K562 (cell line): ENCODE data around the gene RNF166. TPM values are rescaled to one million over a fixed set of nuclear protein-coding genes. Genes with fewer than 3 reads are reported as not detected.
A peak's percentile ranks its signal among the peaks of the same experiment; 100 is the strongest.

Source experiments
- ARNT ChIP-seq, 2 experiments: fragments of 450-650 bp; IDR thresholded peaks; 2 replicates each; pipeline ENCODE4 v1.6.1; 2016; ENCODE audit warnings: mild to moderate bottlenecking in 1 of 2
- CHD2 ChIP-seq: IDR thresholded peaks from 2 replicates; pipeline ENCODE4 v1.6.1; 2011; ENCODE audit warnings: low read depth, low read length
- CREBBP ChIP-seq: IDR thresholded peaks from one replicate; pipeline ENCODE4 v1.6.1; 2012; ENCODE audit warnings: low read depth, mild to moderate bottlenecking, control low read depth, inconsistent platforms, low read length
- CXXC5 ChIP-seq: fragments of 250-450 bp; sonication (Bioruptor Pico); IDR thresholded peaks from 2 replicates; pipeline ENCODE4 v1.8.0; 2022; ENCODE audit warnings: inconsistent platforms, mild to moderate bottlenecking, moderate library complexity
- ETV6 ChIP-seq, 3 experiments: fragments of 150-350 bp in 1 of 3; sonication (generic) in 1 of 3; formaldehyde crosslinking in 1 of 3; IDR thresholded peaks; 2 replicates each; pipeline versions ENCODE4 v1.6.1 to v1.8.0; 2014 to 2022; ENCODE audit warnings: borderline replicate concordance in 2 of 3, low read depth in 2 of 3, antibody characterized with exemption in 1 of 3, low read length in 1 of 3, mild to moderate bottlenecking in 1 of 3, missing genetic modification reagents in 1 of 3
- GATAD2A ChIP-seq: fragments of 450-650 bp; IDR thresholded peaks from 2 replicates; pipeline ENCODE4 v1.6.1; 2017
- HEY1 ChIP-seq: fragments of 250-450 bp; sonication (Bioruptor Pico); IDR thresholded peaks from 2 replicates; pipeline ENCODE4 v1.5.0; 2020; ENCODE audit warnings: mild to moderate bottlenecking, moderate library complexity, borderline replicate concordance
- KLF16 ChIP-seq: IDR thresholded peaks from 2 replicates; pipeline ENCODE4 v1.6.1; 2016; ENCODE audit warnings: antibody characterized with exemption
- NFE2L1 ChIP-seq: fragments of 450-650 bp; IDR thresholded peaks from 2 replicates; pipeline ENCODE4 v1.6.1; 2016; ENCODE audit warnings: missing genetic modification characterization, low read depth, mild to moderate bottlenecking, missing compliant biosample characterization, moderate library complexity, borderline replicate concordance
- TAF7 ChIP-seq: fragments of 450-650 bp; IDR thresholded peaks from 2 replicates; pipeline ENCODE4 v1.6.1; 2016; ENCODE audit warnings: missing genetic modification characterization, missing compliant biosample characterization
- ZBTB40 ChIP-seq, 2 experiments: fragments of 450-650 bp in 1 of 2; sonication (generic) in 1 of 2; formaldehyde crosslinking in 1 of 2; IDR thresholded peaks; 2 replicates each; pipeline versions ENCODE4 v1.7.1 to v1.9.0; 2016 to 2022; ENCODE audit warnings: inconsistent platforms in 1 of 2, mild to moderate bottlenecking in 1 of 2, missing genetic modification reagents in 1 of 2
- ZFP91 ChIP-seq: sonication (generic); formaldehyde crosslinking; IDR thresholded peaks from 2 replicates; pipeline ENCODE4 v1.8.0; 2022; ENCODE audit warnings: mild to moderate bottlenecking, missing genetic modification reagents
- ZNF174 ChIP-seq: fragments of 250-450 bp; sonication (Bioruptor Pico); IDR thresholded peaks from 2 replicates; pipeline ENCODE4 v1.4.0; 2020; ENCODE audit warnings: mild to moderate bottlenecking
- ZNF311 ChIP-seq: fragments of 250-450 bp; sonication (Bioruptor Pico); IDR thresholded peaks from 2 replicates; pipeline ENCODE4 v1.4.0; 2020; ENCODE audit warnings: mild to moderate bottlenecking, moderate library complexity
- ZNF778 ChIP-seq: fragments of 450-650 bp; formaldehyde crosslinking; IDR thresholded peaks from 2 replicates; pipeline ENCODE4 v1.4.0; 2020; ENCODE audit warnings: mild to moderate bottlenecking, moderate library complexity
- polyA plus RNA-seq, 8 experiments: library from polyadenylated mRNA; depleted of rRNA in 4 of 8; stranded (reverse) in 5 of 8; unstranded in 3 of 8; fragments of >200 nt; fragmentation: Nextera tagmentation in 2 of 8; fragmentation: Illumina TruSeq in 1 of 8; extraction: Ambion mirVana in 2 of 8; extraction: Trizol in 1 of 8; gene quantifications; 2 replicates each; pipeline versions ENCODE4 v1.2.1 to v1.2.3, GENCODE V29; 2011 to 2014; ENCODE audit warnings: inconsistent platforms in 1 of 8, missing spikeins in 1 of 8
- total RNA-seq, 7 experiments: library from RNA; depleted of rRNA in 6 of 7; stranded (reverse); fragments of >200 nt in 6 of 7; fragmentation: Illumina TruSeq in 2 of 7; extraction: Trizol in 2 of 7; gene quantifications; 2 replicates each; pipeline versions ENCODE4 v1.2.1 to v1.2.3, GENCODE V29; 2011 to 2021; ENCODE audit warnings: low replicate concordance in 1 of 7
- TF ChIP-seq, protein P1 (sequence below): fragments of 450-650 bp; formaldehyde crosslinking; IDR thresholded peaks from 2 replicates; pipeline ENCODE4 v1.4.0; 2020; ENCODE audit warnings: mild to moderate bottlenecking

Gene RNF166
- total and polyA plus RNA-seq, 9 of the 15 experiments (the other 6 are each of a cell fraction or from before 2014, with no cell fraction given) = 0.56 to 60.3 (median 19.5) TPM

DNA sequence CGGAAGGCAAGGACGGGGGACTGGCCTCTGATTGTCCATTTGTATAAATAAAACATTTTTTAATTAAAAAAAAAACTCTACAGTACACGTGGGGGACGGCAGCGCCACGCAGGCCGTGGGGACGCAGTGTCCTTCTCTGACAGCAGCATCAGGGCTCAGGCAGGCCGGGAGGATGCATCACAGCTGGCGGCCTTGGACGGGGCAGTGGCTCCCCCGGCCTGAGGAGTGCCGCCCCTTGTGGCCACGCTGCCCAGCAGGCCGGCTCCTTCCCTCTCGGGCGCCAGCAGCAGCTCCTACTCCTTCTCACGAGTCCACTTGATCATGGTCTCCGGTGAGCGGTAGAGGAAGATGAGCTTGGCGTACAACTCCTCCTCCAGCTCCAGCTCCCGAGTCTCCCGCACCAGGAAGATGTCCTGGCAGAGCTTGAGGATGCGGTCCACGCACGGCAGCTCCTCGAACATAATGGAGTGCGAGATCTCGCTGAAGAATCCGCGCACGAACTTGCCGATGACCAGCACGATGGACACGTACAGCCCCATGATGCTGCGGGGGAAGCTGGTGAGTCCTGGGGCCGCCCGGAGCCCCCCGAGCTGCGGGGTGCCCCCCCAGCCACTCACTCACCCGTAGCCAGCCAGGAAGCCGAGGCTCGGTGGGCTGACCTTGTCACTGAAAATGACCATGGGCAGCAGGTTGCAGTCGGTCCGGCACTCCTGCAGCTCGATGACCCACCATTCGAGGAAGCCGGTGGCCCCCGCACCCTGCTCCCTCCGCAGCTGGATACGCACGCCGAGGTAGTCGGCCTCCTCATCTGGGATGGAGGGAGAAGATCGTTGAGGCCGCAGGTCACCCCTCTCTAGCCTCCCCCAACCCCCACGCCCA is 9.3 kb upstream of the RNF166 start (continued):
- TF ChIP-seq ZBTB40 (IDR thresholded peaks at IDR 0.05) = peak; percentile 33; the same call in 1 of the 2 replicates
- no peak for TF ChIP-seq ZBTB40 (CRISPR knock-in tag; IDR thresholded peaks at IDR 0.05)
- no peak for TF ChIP-seq ETV6 (IDR thresholded peaks at IDR 0.05; ENCODE audit: borderline replicate concordance in 1 of 2, low read depth in 2 of 2, low read length in 1 of 2)
- no peak for TF ChIP-seq ETV6 (CRISPR knock-in tag; IDR thresholded peaks at IDR 0.05; ENCODE audit: borderline replicate concordance)
- TF ChIP-seq ZFP91 = no peak
- TF ChIP-seq HEY1 (CRISPR knock-in tag) = no peak
- TF ChIP-seq ZNF778 (CRISPR knock-in tag) = no peak
- TF ChIP-seq KLF16 = no peak
- TF ChIP-seq CREBBP = no peak
- TF ChIP-seq NFE2L1 = no peak
- TF ChIP-seq ARNT (IDR thresholded peaks at IDR 0.05) = no peak
- TF ChIP-seq ZNF311 (CRISPR knock-in tag) = no peak
- TF ChIP-seq ZNF174 (CRISPR knock-in tag) = no peak
- TF ChIP-seq GATAD2A = no peak
- no peak for TF ChIP-seq TAF7
- TF ChIP-seq CHD2 = no peak
- TF ChIP-seq, protein P1, sequence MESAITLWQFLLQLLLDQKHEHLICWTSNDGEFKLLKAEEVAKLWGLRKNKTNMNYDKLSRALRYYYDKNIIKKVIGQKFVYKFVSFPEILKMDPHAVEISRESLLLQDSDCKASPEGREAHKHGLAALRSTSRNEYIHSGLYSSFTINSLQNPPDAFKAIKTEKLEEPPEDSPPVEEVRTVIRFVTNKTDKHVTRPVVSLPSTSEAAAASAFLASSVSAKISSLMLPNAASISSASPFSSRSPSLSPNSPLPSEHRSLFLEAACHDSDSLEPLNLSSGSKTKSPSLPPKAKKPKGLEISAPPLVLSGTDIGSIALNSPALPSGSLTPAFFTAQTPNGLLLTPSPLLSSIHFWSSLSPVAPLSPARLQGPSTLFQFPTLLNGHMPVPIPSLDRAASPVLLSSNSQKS (CRISPR knock-in tag) = no peak
- no peak for TF ChIP-seq CXXC5 (CRISPR knock-in tag)
